ENCODE results near the gene NECTIN4. TPM values are rescaled to one million over a fixed set of nuclear protein-coding genes. Genes with fewer than 3 reads are reported as not detected.
A peak's percentile ranks its signal among the peaks of the same experiment; 100 is the strongest.

The NECTIN4 gene
- total and polyA plus RNA-seq, 2 of the 13 experiments (the other 11 are each of a cell fraction or from before 2014, with no cell fraction given): 5.9 to 12.4 TPM

DNA sequence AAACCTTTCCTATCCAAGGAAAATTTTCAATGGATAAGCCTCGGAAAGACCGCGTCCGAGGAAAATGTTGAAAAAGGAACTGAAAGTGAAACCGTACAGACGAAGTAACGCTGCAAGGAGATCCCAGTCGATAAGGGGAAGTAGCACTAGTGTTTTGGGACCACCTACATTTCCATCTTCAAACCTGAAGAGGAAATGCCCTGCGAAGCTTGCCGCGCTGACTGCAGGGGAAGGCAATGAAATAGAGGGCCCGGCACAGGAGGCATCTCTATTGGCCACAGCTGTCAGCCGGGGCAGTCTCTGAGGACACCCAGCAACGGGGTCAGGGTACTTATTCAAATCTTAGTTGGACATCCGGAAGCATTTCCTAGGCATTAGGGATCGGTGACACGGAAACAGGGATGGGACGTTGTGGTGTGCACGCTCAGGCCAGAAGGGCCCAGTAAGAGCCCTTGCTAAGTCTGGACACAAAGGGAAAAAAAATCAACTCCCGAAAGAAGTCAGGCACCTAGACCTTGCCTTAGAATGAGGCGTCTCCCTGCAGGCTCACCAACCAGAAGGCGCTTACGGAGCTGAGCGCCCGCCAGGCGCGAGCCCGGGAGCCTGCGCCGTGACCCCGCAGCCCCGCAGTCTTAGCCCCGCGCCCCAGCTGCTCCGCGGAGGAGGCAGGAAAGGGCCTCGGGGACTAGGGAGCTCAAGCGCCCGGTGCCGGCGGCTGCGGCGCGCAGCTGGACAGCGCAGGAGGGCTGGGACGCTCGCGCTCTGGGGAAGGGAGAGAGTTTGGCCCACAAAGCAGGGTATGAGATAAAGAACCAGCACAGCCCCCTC is 44.2 kb downstream of the NECTIN4 start (continued):
- TF ChIP-seq ZNF660 (CRISPR knock-in tag; IDR thresholded peaks at IDR 0.05; ENCODE audit: borderline replicate concordance, low read depth): no peak
- TF ChIP-seq, protein P1, sequence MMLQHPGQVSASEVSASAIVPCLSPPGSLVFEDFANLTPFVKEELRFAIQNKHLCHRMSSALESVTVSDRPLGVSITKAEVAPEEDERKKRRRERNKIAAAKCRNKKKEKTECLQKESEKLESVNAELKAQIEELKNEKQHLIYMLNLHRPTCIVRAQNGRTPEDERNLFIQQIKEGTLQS (CRISPR knock-in tag; IDR thresholded peaks at IDR 0.05): 0 out of 2 replicates have a peak, but pooled peaks have one; percentile 1
- TF ChIP-seq, protein P2, sequence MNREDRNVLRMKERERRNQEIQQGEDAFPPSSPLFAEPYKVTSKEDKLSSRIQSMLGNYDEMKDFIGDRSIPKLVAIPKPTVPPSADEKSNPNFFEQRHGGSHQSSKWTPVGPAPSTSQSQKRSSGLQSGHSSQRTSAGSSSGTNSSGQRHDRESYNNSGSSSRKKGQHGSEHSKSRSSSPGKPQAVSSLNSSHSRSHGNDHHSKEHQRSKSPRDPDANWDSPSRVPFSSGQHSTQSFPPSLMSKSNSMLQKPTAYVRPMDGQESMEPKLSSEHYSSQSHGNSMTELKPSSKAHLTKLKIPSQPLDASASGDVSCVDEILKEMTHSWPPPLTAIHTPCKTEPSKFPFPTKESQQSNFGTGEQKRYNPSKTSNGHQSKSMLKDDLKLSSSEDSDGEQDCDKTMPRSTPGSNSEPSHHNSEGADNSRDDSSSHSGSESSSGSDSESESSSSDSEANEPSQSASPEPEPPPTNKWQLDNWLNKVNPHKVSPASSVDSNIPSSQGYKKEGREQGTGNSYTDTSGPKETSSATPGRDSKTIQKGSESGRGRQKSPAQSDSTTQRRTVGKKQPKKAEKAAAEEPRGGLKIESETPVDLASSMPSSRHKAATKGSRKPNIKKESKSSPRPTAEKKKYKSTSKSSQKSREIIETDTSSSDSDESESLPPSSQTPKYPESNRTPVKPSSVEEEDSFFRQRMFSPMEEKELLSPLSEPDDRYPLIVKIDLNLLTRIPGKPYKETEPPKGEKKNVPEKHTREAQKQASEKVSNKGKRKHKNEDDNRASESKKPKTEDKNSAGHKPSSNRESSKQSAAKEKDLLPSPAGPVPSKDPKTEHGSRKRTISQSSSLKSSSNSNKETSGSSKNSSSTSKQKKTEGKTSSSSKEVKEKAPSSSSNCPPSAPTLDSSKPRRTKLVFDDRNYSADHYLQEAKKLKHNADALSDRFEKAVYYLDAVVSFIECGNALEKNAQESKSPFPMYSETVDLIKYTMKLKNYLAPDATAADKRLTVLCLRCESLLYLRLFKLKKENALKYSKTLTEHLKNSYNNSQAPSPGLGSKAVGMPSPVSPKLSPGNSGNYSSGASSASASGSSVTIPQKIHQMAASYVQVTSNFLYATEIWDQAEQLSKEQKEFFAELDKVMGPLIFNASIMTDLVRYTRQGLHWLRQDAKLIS (CRISPR knock-in tag; IDR thresholded peaks at IDR 0.05): 0 out of 2 replicates have a peak, but pooled peaks have one; percentile 26
- TF ChIP-seq CCDC6 (CRISPR knock-in tag; IDR thresholded peaks at IDR 0.05): no peak
- TF ChIP-seq TGIF2 (CRISPR knock-in tag; IDR thresholded peaks at IDR 0.05): peak; percentile 39; the same call in 1 of the 2 replicates
- peak; percentile 49 for TF ChIP-seq AGO1 (IDR thresholded peaks at IDR 0.05; ENCODE audit: low read depth, low read length, poor library complexity, severe bottlenecking)
- no peak for TF ChIP-seq ZNF337 (CRISPR knock-in tag; IDR thresholded peaks at IDR 0.05; ENCODE audit: borderline replicate concordance, low read depth)
- TF ChIP-seq, protein P3, sequence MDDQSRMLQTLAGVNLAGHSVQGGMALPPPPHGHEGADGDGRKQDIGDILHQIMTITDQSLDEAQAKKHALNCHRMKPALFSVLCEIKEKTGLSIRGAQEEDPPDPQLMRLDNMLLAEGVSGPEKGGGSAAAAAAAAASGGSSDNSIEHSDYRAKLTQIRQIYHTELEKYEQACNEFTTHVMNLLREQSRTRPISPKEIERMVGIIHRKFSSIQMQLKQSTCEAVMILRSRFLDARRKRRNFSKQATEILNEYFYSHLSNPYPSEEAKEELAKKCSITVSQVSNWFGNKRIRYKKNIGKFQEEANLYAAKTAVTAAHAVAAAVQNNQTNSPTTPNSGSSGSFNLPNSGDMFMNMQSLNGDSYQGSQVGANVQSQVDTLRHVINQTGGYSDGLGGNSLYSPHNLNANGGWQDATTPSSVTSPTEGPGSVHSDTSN (CRISPR knock-in tag; IDR thresholded peaks at IDR 0.05; ENCODE audit: borderline replicate concordance): 0 out of 2 replicates have a peak, but pooled peaks have one; percentile 19
- peak; percentile 34; the same call in 1 of the 2 replicates for TF ChIP-seq IRF2 (CRISPR knock-in tag; IDR thresholded peaks at IDR 0.05)
- TF ChIP-seq NKX3-1 (CRISPR knock-in tag; IDR thresholded peaks at IDR 0.05): 0 out of 2 replicates have a peak, but pooled peaks have one; percentile 20
- TF ChIP-seq ZNF33A (CRISPR knock-in tag; IDR thresholded peaks at IDR 0.05; ENCODE audit: borderline replicate concordance): no peak
- TF ChIP-seq ASH2L (IDR thresholded peaks at IDR 0.05; ENCODE audit: insufficient read length, low read depth, low read length): peak; percentile 39
- TF ChIP-seq, protein P4, sequence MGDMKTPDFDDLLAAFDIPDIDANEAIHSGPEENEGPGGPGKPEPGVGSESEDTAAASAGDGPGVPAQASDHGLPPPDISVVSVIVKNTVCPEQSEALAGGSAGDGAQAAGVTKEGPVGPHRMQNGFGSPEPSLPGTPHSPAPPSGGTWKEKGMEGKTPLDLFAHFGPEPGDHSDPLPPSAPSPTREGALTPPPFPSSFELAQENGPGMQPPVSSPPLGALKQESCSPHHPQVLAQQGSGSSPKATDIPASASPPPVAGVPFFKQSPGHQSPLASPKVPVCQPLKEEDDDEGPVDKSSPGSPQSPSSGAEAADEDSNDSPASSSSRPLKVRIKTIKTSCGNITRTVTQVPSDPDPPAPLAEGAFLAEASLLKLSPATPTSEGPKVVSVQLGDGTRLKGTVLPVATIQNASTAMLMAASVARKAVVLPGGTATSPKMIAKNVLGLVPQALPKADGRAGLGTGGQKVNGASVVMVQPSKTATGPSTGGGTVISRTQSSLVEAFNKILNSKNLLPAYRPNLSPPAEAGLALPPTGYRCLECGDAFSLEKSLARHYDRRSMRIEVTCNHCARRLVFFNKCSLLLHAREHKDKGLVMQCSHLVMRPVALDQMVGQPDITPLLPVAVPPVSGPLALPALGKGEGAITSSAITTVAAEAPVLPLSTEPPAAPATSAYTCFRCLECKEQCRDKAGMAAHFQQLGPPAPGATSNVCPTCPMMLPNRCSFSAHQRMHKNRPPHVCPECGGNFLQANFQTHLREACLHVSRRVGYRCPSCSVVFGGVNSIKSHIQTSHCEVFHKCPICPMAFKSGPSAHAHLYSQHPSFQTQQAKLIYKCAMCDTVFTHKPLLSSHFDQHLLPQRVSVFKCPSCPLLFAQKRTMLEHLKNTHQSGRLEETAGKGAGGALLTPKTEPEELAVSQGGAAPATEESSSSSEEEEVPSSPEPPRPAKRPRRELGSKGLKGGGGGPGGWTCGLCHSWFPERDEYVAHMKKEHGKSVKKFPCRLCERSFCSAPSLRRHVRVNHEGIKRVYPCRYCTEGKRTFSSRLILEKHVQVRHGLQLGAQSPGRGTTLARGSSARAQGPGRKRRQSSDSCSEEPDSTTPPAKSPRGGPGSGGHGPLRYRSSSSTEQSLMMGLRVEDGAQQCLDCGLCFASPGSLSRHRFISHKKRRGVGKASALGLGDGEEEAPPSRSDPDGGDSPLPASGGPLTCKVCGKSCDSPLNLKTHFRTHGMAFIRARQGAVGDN (CRISPR knock-in tag; IDR thresholded peaks at IDR 0.05): peak; percentile 82
- peak; percentile 62; the same call in 1 of the 2 replicates for TF ChIP-seq POLR2AphosphoS5 (IDR thresholded peaks at IDR 0.05; ENCODE audit: low read depth, low read length)
- TF ChIP-seq HNRNPUL1 (IDR thresholded peaks at IDR 0.05; ENCODE audit: low read depth, low read length): no peak
- 0 out of 2 replicates have a peak, but pooled peaks have one; percentile 23 for TF ChIP-seq SNAPC2 (CRISPR knock-in tag; IDR thresholded peaks at IDR 0.05)

All from HepG2 (cell line).